GM21529 (cell line): ENCODE data around the gene DNA2.

Source experiments
- ATAC-seq: cut with Tn5 transposase; IDR thresholded peaks from one replicate; pipeline ENCODE4 v1.9.1; 2021; ENCODE audit not compliant: unreplicated experiment

The DNA2 gene

GRCh38 chr10:68365611-68366010 is 106.2 kb downstream of the DNA2 start:
- ATAC-seq = no peak

DNA sequence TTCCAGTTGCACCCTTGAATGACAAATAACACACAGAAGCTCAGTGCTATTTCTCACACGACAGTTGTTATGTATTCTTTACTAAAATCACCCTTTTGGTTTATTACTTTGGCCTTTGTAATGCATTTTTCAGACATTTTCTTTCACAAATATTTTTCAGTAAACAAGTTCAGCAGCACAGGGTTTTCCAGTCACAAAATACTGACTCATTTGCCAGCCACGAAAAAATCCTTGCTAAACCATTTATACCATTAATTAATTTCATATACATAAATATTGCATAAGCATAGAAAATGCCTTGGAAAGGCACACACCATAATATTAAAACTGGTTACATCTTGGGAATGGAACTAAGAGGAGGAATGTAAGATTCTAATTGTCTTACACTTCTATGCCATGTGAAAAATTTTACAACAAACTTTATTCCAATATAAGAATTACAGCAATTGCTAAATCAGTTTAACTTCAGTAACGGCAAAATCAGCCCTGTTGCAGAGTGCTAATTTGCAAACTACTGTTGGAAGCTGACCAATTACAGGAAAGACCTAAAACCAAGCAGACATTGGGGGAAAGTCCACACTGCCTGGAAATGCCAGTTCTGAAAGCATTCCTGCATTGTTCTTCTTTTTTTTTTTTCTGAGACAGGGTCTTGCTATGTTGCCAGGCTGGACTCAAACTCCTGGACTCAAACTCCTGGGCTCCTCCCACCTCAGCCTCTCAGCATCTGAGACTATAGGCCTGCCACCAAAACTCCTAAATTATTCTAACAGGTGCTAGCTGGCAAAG is 107.5 kb downstream of the DNA2 start:
- ATAC-seq = no peak
